Cardiac muscle cell (in vitro differentiated cells and primary cell): Measurements from ENCODE around the gene NHSL1. TPM values are rescaled to one million over a fixed set of nuclear protein-coding genes. Genes with fewer than 3 reads are reported as not detected.

ENCODE experiments used
- DNase-seq, 2 donors: peaks; one replicate each; pipeline versions ENCODE4 v3.0.0 to v3.0.0-alpha.2; 2010 to 2017; ENCODE audit warnings: low read depth in 1 of 2, low spot score in 1 of 2
- H3K27ac ChIP-seq: fragments of 200-600 bp; sonication (generic); 2 replicates; pipeline ENCODE4 v1.5.1; 2016
- H3K27me3 ChIP-seq: fragments of 200-600 bp; sonication (generic); 2 replicates; pipeline ENCODE4 v1.6.0; 2016; ENCODE audit warnings: control low read depth
- H3K36me3 ChIP-seq: fragments of 200-600 bp; sonication (generic); 2 replicates; pipeline ENCODE4 v1.5.1; 2016; ENCODE audit warnings: control low read depth
- H3K4me1 ChIP-seq: fragments of 200-600 bp; sonication (generic); 2 replicates; pipeline ENCODE4 v1.8.1; 2017; ENCODE audit warnings: low read depth, mild to moderate bottlenecking, mixed run types
- H3K4me3 ChIP-seq: fragments of 200-600 bp; sonication (generic); 2 replicates; pipeline ENCODE4 v1.5.1; 2016; ENCODE audit warnings: mild to moderate bottlenecking
- H3K9me3 ChIP-seq: fragments of 200-600 bp; sonication (generic); 2 replicates; pipeline ENCODE4 v1.5.1; 2017; ENCODE audit warnings: low read depth, mild to moderate bottlenecking, control low read depth
- polyA plus RNA-seq: library from polyadenylated mRNA; unstranded; fragments of >200 nt; fragmentation: Nextera tagmentation; extraction: Ambion mirVana; gene quantifications from 2 replicates; pipeline ENCODE4 v1.2.1, GENCODE V29; 2016
- total RNA-seq: library from RNA; depleted of rRNA; stranded (reverse); fragments of >200 nt; gene quantifications from 2 replicates; pipeline ENCODE4 v1.2.3, GENCODE V29; 2016
- TF ChIP-seq, protein P1 (sequence below): IDR thresholded peaks from 2 replicates; pipeline ENCODE4 v1.5.1; 2012; ENCODE audit warnings: low read depth, mild to moderate bottlenecking, low read length

The NHSL1 gene
- total and polyA plus RNA-seq, 2 experiments from 2014 or later = 6.0 to 11.3 TPM

DNA sequence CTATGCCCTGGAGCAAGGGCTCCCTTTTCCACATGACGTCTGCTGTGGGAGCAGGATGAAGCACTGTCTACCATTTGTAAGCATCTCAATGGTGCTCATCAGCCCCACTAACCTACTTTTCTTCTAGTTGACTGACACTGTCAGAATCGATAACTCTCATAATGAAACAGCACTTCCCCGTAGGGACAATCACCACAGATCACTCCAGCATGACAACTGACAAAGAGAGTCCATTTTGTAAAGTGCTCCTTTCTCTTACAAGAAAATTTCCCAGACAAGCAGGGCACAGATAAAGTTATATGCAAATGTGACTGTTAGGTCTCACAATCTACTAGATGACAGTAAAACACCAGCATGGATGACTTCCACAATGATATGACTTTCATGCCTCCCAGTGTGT, 48.8 kb downstream of the NHSL1 start:
- Histone ChIP-seq H3K27me3 (no peaks in the 10 kb centered on the region), H3K27ac (no peak overlapping the region), H3K4me3 (no peak overlapping the region), H3K4me1 (no peaks in the 10 kb centered on the region), H3K9me3 (no peaks in the 10 kb centered on the region), H3K36me3 (no peaks in the 10 kb centered on the region)
- no peak for DNase-seq
- TF ChIP-seq, protein P1, sequence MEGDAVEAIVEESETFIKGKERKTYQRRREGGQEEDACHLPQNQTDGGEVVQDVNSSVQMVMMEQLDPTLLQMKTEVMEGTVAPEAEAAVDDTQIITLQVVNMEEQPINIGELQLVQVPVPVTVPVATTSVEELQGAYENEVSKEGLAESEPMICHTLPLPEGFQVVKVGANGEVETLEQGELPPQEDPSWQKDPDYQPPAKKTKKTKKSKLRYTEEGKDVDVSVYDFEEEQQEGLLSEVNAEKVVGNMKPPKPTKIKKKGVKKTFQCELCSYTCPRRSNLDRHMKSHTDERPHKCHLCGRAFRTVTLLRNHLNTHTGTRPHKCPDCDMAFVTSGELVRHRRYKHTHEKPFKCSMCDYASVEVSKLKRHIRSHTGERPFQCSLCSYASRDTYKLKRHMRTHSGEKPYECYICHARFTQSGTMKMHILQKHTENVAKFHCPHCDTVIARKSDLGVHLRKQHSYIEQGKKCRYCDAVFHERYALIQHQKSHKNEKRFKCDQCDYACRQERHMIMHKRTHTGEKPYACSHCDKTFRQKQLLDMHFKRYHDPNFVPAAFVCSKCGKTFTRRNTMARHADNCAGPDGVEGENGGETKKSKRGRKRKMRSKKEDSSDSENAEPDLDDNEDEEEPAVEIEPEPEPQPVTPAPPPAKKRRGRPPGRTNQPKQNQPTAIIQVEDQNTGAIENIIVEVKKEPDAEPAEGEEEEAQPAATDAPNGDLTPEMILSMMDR = no peak

DNA sequence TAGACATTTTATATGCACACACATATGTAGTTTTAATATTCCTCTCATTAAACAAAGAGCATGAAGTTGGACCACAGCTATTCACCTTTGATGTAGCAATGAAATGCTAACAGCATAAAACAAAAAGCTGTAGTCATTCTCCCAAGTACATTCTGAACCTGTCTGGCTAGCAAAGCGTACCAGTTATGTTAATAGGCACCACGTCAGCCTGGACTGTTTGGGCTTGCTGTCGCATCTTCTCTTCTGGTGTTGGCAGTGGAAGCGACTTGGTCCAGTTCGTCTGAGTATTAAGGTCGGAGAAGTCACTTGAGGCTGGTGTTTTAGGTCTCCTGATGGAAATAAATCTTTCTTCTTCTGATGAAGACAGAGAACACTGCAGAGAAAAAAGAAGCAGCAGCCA, 52.5 kb downstream of the NHSL1 start:
- Histone ChIP-seq H3K36me3 (no peaks in the 10 kb centered on the region), H3K27me3 (no peaks in the 10 kb centered on the region), H3K27ac (no peak overlapping the region), H3K9me3 (no peaks in the 10 kb centered on the region), H3K4me1 (no peaks in the 10 kb centered on the region), H3K4me3 (no peak overlapping the region)
- TF ChIP-seq, protein P1 = no peak
- DNase-seq = no peak

DNA sequence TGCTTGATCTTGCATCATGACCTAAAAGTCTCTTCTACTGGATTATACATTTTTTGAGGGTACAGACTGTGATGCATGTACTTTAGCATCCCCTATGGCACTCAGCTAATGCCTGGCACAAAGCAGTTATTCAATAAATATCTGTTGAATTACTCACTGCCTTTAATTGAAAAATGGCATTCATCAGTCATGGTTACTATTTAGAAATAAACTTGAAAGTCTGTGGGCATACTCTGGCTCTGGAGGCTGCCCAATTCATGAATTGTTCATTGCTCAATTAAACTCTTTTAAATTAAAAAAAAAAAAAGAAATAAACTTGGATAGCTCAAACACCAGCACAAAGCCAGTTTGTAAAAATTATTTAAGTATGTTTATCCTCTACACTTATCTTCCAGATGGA, 55.3 kb downstream of the NHSL1 start:
- no peak for DNase-seq
- TF ChIP-seq, protein P1 = no peak
- Histone ChIP-seq H3K9me3 (no peaks in the 10 kb centered on the region), H3K27me3 (no peaks in the 10 kb centered on the region), H3K27ac (no peak overlapping the region), H3K36me3 (no peaks in the 10 kb centered on the region), H3K4me3 (no peak overlapping the region), H3K4me1 (no peaks in the 10 kb centered on the region)

DNA sequence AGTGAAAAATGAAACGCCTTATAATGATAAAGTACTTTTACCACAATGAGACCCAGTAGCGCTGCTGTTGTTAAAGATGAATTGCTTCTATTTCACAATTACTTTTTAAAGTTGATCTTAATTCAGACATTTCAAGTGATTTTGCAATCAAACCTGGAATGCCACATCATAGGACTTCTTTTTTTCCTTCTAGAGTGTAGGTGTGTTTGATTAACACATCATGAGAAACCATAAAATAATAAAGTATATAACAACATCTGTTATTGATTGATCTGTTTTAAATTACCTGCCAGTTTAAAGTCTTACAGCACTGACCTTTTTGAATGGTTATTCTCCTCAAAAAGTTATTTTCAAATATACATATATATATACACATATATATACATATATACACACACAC, 56.6 kb downstream of the NHSL1 start:
- no peak overlapping the region for H3K4me3 ChIP-seq
- H3K27me3 ChIP-seq = no peaks in the 10 kb centered on the region
- no peaks in the 10 kb centered on the region for H3K9me3 ChIP-seq
- H3K4me1 ChIP-seq = no peaks in the 10 kb centered on the region
- DNase-seq = no peak
- no peaks in the 10 kb centered on the region for H3K36me3 ChIP-seq
- no peak overlapping the region for H3K27ac ChIP-seq
- TF ChIP-seq, protein P1 = no peak

DNA sequence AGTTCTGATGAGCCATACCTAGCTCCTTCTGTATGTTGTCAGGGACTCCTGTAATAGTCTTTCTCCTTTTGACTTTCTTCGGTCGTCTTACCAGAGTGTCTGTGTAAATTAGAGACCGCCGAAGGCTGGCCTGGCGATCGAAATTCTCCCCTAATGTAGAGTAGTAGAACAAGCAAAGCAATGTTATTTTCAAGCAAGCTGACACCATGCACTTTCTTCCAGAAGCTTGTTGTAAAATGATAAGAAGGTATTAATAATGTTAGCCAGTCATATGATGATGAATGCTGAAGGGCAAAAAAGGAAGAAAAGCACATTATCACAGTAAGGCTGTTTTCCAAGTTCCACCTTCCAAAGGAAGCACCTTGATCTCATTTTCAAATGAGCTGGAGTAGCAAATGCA, 57.3 kb downstream of the NHSL1 start:
- DNase-seq = no peak
- TF ChIP-seq, protein P1 = no peak
- H3K36me3 ChIP-seq = no peaks in the 10 kb centered on the region
- H3K27ac ChIP-seq = no peak overlapping the region
- no peaks in the 10 kb centered on the region for H3K9me3 ChIP-seq
- no peaks in the 10 kb centered on the region for H3K27me3 ChIP-seq
- no peaks in the 10 kb centered on the region for H3K4me1 ChIP-seq
- no peak overlapping the region for H3K4me3 ChIP-seq
